Retinal pigment epithelial cell (primary cell): ENCODE data around the gene LRRC39.

Source experiments
- DNase-seq: peaks from one replicate; pipeline ENCODE4 v3.0.0-alpha.2; 2010; ENCODE audit warnings: low read depth
- H3K4me3 ChIP-seq: 2 replicates; pipeline ENCODE4 v1.5.1; 2011; ENCODE audit warnings: mild to moderate bottlenecking, low read length, control low read depth, moderate library complexity
- CTCF ChIP-seq: conservative IDR thresholded peaks from 2 replicates; pipeline ENCODE4 v1.5.1; 2011; ENCODE audit warnings: low read depth, low read length, control low read depth, inconsistent platforms

Gene LRRC39

GRCh38 chr1:100183370-100183769 is 5.3 kb upstream of the LRRC39 start:
- no peak for DNase-seq
- H3K4me3 ChIP-seq: no peak overlapping the region
- TF ChIP-seq CTCF: no peak

GRCh38 chr1:100177295-100178041 is 588 bp downstream of the LRRC39 start:
- H3K4me3 ChIP-seq: peak overlapping the region; percentile 13
- no peak for DNase-seq
- no peak for TF ChIP-seq CTCF

- no peak for DNase-seq
- no peak for TF ChIP-seq CTCF
- no peak overlapping the region for H3K4me3 ChIP-seq
Measured at GRCh38 chr1:100168051-100168450, 10.0 kb downstream of the LRRC39 start.

GRCh38 chr1:100164702-100165101 is 13.4 kb downstream of the LRRC39 start:
- H3K4me3 ChIP-seq: no peak overlapping the region
- no peak for DNase-seq
- no peak for TF ChIP-seq CTCF

GRCh38 chr1:100164216-100164615 is 13.8 kb downstream of the LRRC39 start:
- DNase-seq: peak; percentile 79
- TF ChIP-seq CTCF: no peak
- H3K4me3 ChIP-seq: no peak overlapping the region

GRCh38 chr1:100162881-100163280 is 15.2 kb downstream of the LRRC39 start:
- DNase-seq: no peak
- no peak for TF ChIP-seq CTCF
- no peak overlapping the region for H3K4me3 ChIP-seq

- H3K4me3 ChIP-seq: no peak overlapping the region
- no peak for TF ChIP-seq CTCF
- DNase-seq: no peak
Measured at GRCh38 chr1:100152271-100152670, 25.8 kb downstream of the LRRC39 start.
